Peyer's patch (tissue), 4 donors: ENCODE results near the gene INPPL1.

ENCODE experiments used
- POLR2A ChIP-seq, 2 donors: fragments of 450-650 bp; IDR thresholded peaks; one replicate each; pipeline ENCODE4 v1.5.1; 2017; ENCODE audit warnings: antibody characterized with exemption in 2 of 2, mild to moderate bottlenecking in 2 of 2, moderate library complexity in 2 of 2
- TF ChIP-seq, protein P1 (sequence below), 6 experiments: fragments of 450-650 bp in 4 of 6; fragments of 200-600 bp in 2 of 6; sonication (generic) in 1 of 6; IDR thresholded peaks; one replicate each; pipeline ENCODE4 v1.5.1; 2017 to 2019; ENCODE audit warnings: antibody characterized with exemption in 6 of 6, mild to moderate bottlenecking in 3 of 6, moderate library complexity in 1 of 6

GRCh38 chr11:72220696-72221363 is 3.7 kb upstream of the INPPL1 start:
- TF ChIP-seq, protein P1, sequence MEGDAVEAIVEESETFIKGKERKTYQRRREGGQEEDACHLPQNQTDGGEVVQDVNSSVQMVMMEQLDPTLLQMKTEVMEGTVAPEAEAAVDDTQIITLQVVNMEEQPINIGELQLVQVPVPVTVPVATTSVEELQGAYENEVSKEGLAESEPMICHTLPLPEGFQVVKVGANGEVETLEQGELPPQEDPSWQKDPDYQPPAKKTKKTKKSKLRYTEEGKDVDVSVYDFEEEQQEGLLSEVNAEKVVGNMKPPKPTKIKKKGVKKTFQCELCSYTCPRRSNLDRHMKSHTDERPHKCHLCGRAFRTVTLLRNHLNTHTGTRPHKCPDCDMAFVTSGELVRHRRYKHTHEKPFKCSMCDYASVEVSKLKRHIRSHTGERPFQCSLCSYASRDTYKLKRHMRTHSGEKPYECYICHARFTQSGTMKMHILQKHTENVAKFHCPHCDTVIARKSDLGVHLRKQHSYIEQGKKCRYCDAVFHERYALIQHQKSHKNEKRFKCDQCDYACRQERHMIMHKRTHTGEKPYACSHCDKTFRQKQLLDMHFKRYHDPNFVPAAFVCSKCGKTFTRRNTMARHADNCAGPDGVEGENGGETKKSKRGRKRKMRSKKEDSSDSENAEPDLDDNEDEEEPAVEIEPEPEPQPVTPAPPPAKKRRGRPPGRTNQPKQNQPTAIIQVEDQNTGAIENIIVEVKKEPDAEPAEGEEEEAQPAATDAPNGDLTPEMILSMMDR (IDR thresholded peaks at IDR 0.05), result no peak
- no peak for TF ChIP-seq POLR2A (IDR thresholded peaks at IDR 0.05)
